Psoas muscle (tissue), 8 donors: ENCODE results near the gene TMEM243. TPM values are rescaled to one million over a fixed set of nuclear protein-coding genes. Genes with fewer than 3 reads are reported as not detected.

ENCODE experiments used
- ATAC-seq, 4 donors: fragments of 200-7000 bp; cut with Tn5 transposase; one replicate each; pipeline ENCODE4 v1.9.1; 2020; ENCODE audit warnings: moderate library complexity in 3 of 4, mild to moderate bottlenecking in 2 of 4
- DNase-seq, 2 donors: peaks; one replicate each; pipeline ENCODE4 v3.0.0-alpha.2; 2020
- H3K27ac ChIP-seq: fragments of 200-600 bp; one replicate; pipeline ENCODE4 v1.8.0; 2022
- H3K27me3 ChIP-seq, 3 donors: fragments of 200-600 bp in 1 of 3; one replicate each; pipeline versions ENCODE4 v1.6.1 to v1.8.0; 2013 to 2022; ENCODE audit warnings: low read length in 2 of 3, mild to moderate bottlenecking in 2 of 3, moderate library complexity in 1 of 3; ENCODE audit not compliant: insufficient read depth in 3 of 3
- H3K36me3 ChIP-seq, 2 donors: fragments of 200-600 bp in 1 of 2; one replicate each; pipeline versions ENCODE4 v1.6.1 to v1.8.0; 2013 to 2022; ENCODE audit warnings: low read depth in 1 of 2, mild to moderate bottlenecking in 1 of 2, moderate library complexity in 1 of 2; ENCODE audit not compliant: insufficient read depth in 1 of 2
- H3K4me1 ChIP-seq: fragments of 200-600 bp; one replicate; pipeline ENCODE4 v1.8.0; 2022
- H3K4me3 ChIP-seq: fragments of 200-600 bp; one replicate; pipeline ENCODE4 v1.8.0; 2022; ENCODE audit warnings: mild to moderate bottlenecking
- H3K9me3 ChIP-seq: fragments of 200-600 bp; one replicate; pipeline ENCODE4 v1.8.0; 2022
- CTCF ChIP-seq: fragments of 200-600 bp; IDR thresholded peaks from one replicate; pipeline ENCODE4 v1.8.0; 2022; ENCODE audit warnings: antibody characterized with exemption
- WGBS, 3 donors: extraction: QIAGEN DNeasy Blood & Tissue Kit; methylation state at CpG; one replicate each; pipeline versions ENCODE4 v1.1.6 to v1.1.7; 2013; 5-methylcytosine and 5-hydroxymethylcytosine counted together
- intact Hi-C, 2 donors: fragments of 100-400 bp; cut with DNase I; formaldehyde crosslinking; loops; one replicate each; pipeline versions ENCODE4 v1.11.0 to v1.14.2; 2022
- polyA plus RNA-seq, 3 donors: library from polyadenylated mRNA; stranded (reverse); fragments of 200-250 nt; gene quantifications; one replicate each; pipeline ENCODE4 v1.2.3, GENCODE V29; 2013
- total RNA-seq, 4 donors: library from RNA; stranded (reverse); fragmentation: NEBNext Ultra II Directional in 2 of 4; extraction: Animal tissue kit (Norgen Biotek cat#: 25700) in 2 of 4; gene quantifications; one replicate each; pipeline versions ENCODE4 v1.2.1 to v1.2.4, GENCODE V29; 2021 to 2023
- donor health status: healthy with polysubstance abuse.
- donor health status: DM: no; HTN: no; CAD: no; lungs with moderate emphysema.
- donor health status: Bipolar disorder and iron deficiency.
- donor health status: healthy.
- donor health status: DM: yes; HTN: yes; CAD: no.
- donor health status: DM: no; HTN: no; CAD: no.
- donor health status: DM: no; HTN: no; CAD: no.
- donor health status: DM: yes; HTN: yes; CAD: no.

TMEM243 gene
- total and polyA plus RNA-seq, 7 donors, result 2.3 to 3.6 (median 2.6) TPM

- Histone ChIP-seq H3K4me1 (peaks cover 5% of the 10 kb centered on the region), H3K4me3 (no peak overlapping the region), H3K27ac (no peak overlapping the region), H3K36me3 (no peaks in the 10 kb centered on the region), H3K9me3 (no peaks in the 10 kb centered on the region), H3K27me3 (peaks cover 0 to 6% (median 0%) of the 10 kb centered on the region in 3 donors)
- WGBS, 3 donors, result 86 to 100% (median 93%) methylated on average over 1 of the region's 1 CpG
- TF ChIP-seq CTCF, result no peak
- DNase-seq (no peak), ATAC-seq (no peak)
- intact Hi-C loops, result no loop called here
Observed at GRCh38 chr7:87223666-87224065, 4.1 kb upstream of the TMEM243 start.

- intact Hi-C loops, result no loop called here
- peaks cover 9% of the 10 kb centered on the region for H3K4me1 ChIP-seq
- peaks cover 0 to 6% (median 0%) of the 10 kb centered on the region in 3 donors for H3K27me3 ChIP-seq
- 2 to 6% (median 3%) methylated on average over 17 of the region's 17 CpGs for WGBS, 3 donors
- H3K27ac ChIP-seq, result no peak overlapping the region
- no peaks in the 10 kb centered on the region for H3K9me3 ChIP-seq
- peak; percentile 21 to 66 (median 59) for ATAC-seq
- H3K36me3 ChIP-seq, result no peaks in the 10 kb centered on the region
- H3K4me3 ChIP-seq, result peak overlapping the region; percentile 76
- TF ChIP-seq CTCF, result no peak
- DNase-seq, result no peak
Observed at GRCh38 chr7:87220734-87221215, 1.2 kb upstream of the TMEM243 start.

- Histone ChIP-seq H3K4me1 (peaks cover 9% of the 10 kb centered on the region), H3K27me3 (peaks cover 0 to 6% (median 0%) of the 10 kb centered on the region in 3 donors), H3K4me3 (peak overlapping the region; percentile 76), H3K9me3 (no peaks in the 10 kb centered on the region), H3K27ac (peak overlapping the region; percentile 72), H3K36me3 (no peaks in the 10 kb centered on the region)
- no peak for TF ChIP-seq CTCF
- peak; percentile 78 to 85 for DNase-seq
- intact Hi-C loops, result no loop called here
- 0 to 1% (median 0%) methylated on average over 56 to 75 of the region's 75 CpGs for WGBS, 3 donors
- peak; percentile 73 to 86 (median 81) for ATAC-seq
Observed at GRCh38 chr7:87220026-87220733, 648 bp upstream of the TMEM243 start.

GRCh38 chr7:87218796-87219544 is 562 bp downstream of the TMEM243 start:
- Histone ChIP-seq H3K9me3 (no peaks in the 10 kb centered on the region), H3K36me3 (no peaks in the 10 kb centered on the region), H3K27me3 (peaks cover 0 to 6% (median 0%) of the 10 kb centered on the region in 3 donors), H3K27ac (peak overlapping the region; percentile 72), H3K4me1 (peaks cover 9% of the 10 kb centered on the region), H3K4me3 (peak overlapping the region; percentile 76)
- intact Hi-C loops, result no loop called here
- TF ChIP-seq CTCF, result no peak
- DNase-seq (peak; percentile 59 to 80), ATAC-seq (peak; percentile 4 to 52 (median 33))
- WGBS, 3 donors, result 7 to 12% (median 9%) methylated on average over 17 of the region's 17 CpGs
